Measurements from ENCODE around the gene COA8. TPM values are rescaled to one million over a fixed set of nuclear protein-coding genes. Genes with fewer than 3 reads are reported as not detected.
A peak's percentile ranks its signal among the peaks of the same experiment; 100 is the strongest.

The COA8 gene
- total and polyA plus RNA-seq, 9 of the 15 experiments (the other 6 are each of a cell fraction or from before 2014, with no cell fraction given) = 5.0 to 35.3 (median 25.7) TPM

GRCh38 chr14:103628684-103629502 is 66.1 kb downstream of the COA8 start, which contains the start of gene KLC1 (continued):
- no peak for TF ChIP-seq FUS (optimal IDR thresholded peaks at IDR 0.05; ENCODE audit: low read depth, low read length)
- no peak for TF ChIP-seq HBP1 (CRISPR knock-in tag; IDR thresholded peaks at IDR 0.05)
- TF ChIP-seq WHSC1 (IDR thresholded peaks at IDR 0.05; ENCODE audit: low read length) = no peak
- peak; percentile 96 for TF ChIP-seq JUND (IDR thresholded peaks at IDR 0.05; ENCODE audit: borderline replicate concordance, low read depth, low read length)
- peak; percentile 80; the same call in 2 of the 3 replicates for TF ChIP-seq JUND (tag; IDR thresholded peaks at IDR 0.05; ENCODE audit: borderline replicate concordance, low read depth, low read length)
- TF ChIP-seq RBBP5 (IDR thresholded peaks at IDR 0.05; ENCODE audit: borderline replicate concordance, insufficient read depth, low read length, poor library complexity, severe bottlenecking) = peak; percentile 69
- peak; percentile 82 for TF ChIP-seq ATF1 (CRISPR knock-in tag; IDR thresholded peaks at IDR 0.05)
- peak; percentile 97 for TF ChIP-seq ATF1 (tag; IDR thresholded peaks at IDR 0.05)
- peak; percentile 63 for TF ChIP-seq CXXC5 (CRISPR knock-in tag; IDR thresholded peaks at IDR 0.05)
- TF ChIP-seq ARID3B (CRISPR knock-in tag; IDR thresholded peaks at IDR 0.05; ENCODE audit: borderline replicate concordance) = no peak
- peak; percentile 87 for TF ChIP-seq CREB1 (IDR thresholded peaks at IDR 0.05)
- peak; percentile 95 for TF ChIP-seq CREB1 (CRISPR knock-in tag; IDR thresholded peaks at IDR 0.05)
- 0 out of 2 replicates have a peak, but pooled peaks have one; percentile 8 for TF ChIP-seq ZNF175 (CRISPR knock-in tag; IDR thresholded peaks at IDR 0.05; ENCODE audit: low read depth)
- peak; percentile 75 for TF ChIP-seq TAF1 (IDR thresholded peaks at IDR 0.05; ENCODE audit: control insufficient read depth, extremely low read depth, insufficient read depth, low read length, severe bottlenecking)
- TF ChIP-seq NFYB (IDR thresholded peaks at IDR 0.05; ENCODE audit: extremely low read depth, insufficient read length) = no peak
- no peak for TF ChIP-seq HES1 (IDR thresholded peaks at IDR 0.05; ENCODE audit: low read depth)
- peak; percentile 35; the same call in 1 of the 2 replicates for TF ChIP-seq C11orf30 (IDR thresholded peaks at IDR 0.05; ENCODE audit: low read depth)
- no peak for TF ChIP-seq ZBTB5 (IDR thresholded peaks at IDR 0.05)
